ENCODE data around the gene POLR3H. TPM values are rescaled to one million over a fixed set of nuclear protein-coding genes. Genes with fewer than 3 reads are reported as not detected.

Gene POLR3H
- total RNA-seq, 1 experiment from 2014 or later: 53.1 TPM

DNA sequence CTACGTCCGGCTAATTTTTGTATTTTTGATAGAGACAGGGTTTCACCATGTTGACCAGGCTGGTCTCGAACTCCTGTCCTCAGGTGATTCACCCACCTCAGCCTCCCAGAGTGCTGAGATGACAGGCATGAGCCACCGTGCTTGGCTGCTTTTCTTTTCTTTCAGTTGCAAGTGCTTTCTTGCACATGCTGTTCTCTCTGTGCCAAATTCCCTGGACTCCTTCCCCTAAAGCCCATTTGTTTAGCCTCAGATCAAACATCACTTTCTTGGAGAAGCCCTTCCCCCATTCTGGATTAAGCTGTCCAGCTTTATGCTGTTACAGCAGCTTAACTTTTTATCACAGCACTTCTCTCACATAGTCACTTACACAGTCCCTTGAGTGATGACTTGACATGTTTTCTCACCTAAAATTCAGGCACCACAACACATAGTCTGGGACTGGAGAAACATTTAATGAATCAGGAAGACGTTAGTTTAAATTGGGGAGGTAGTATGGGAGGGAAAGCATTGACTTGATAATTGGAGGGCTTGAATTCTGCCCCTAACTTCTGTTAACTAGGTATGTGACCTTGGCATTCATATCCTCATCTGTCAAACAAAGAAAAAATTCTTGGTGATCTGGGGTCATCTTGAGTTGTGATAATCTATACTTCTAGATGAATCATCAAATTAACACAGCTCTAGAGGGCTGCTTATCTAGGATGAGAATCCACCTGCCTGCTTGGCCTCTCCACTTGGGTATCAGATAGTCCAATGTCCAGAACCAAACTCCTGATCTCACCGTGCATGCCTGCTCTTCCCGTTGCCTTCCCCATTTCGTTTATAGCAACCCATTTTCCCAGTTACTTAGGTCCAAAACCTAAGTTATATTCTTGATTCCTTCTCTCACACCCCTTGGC lies 57.0 kb downstream of the POLR3H start:
- Histone ChIP-seq H3K9me3 (no peaks in the 10 kb centered on the region), H3K27me3 (no peaks in the 10 kb centered on the region), H3K4me3 (no peak overlapping the region), H3K36me3 (0 out of 2 replicates have a peak, but pooled peaks cover 4% of the 10 kb centered on the region)
- DNase-seq: no peak

DNA sequence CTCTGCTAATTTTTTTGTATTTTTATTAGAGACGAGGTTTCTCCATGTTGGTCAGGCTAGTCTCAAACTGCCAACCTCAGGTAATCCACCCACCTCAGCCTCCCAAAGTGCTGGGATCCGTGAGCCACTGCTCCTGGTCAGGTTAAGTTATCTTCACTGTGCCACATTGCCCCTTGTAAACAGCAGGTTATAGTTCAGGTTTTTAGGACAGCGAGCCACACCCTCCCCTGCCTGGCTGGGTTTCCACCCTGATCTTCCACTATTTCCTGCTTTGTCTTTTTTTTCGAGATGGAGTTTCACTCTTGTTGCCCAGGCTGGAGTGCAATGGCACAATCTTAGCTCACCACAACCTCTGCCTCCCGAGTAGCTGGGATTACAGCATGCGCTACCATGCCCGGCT lies 59.2 kb downstream of the POLR3H start:
- H3K36me3 ChIP-seq: 0 out of 2 replicates have a peak, but pooled peaks cover 4% of the 10 kb centered on the region
- no peaks in the 10 kb centered on the region for H3K27me3 ChIP-seq
- H3K4me3 ChIP-seq: no peak overlapping the region
- no peak for DNase-seq
- no peaks in the 10 kb centered on the region for H3K9me3 ChIP-seq

DNA sequence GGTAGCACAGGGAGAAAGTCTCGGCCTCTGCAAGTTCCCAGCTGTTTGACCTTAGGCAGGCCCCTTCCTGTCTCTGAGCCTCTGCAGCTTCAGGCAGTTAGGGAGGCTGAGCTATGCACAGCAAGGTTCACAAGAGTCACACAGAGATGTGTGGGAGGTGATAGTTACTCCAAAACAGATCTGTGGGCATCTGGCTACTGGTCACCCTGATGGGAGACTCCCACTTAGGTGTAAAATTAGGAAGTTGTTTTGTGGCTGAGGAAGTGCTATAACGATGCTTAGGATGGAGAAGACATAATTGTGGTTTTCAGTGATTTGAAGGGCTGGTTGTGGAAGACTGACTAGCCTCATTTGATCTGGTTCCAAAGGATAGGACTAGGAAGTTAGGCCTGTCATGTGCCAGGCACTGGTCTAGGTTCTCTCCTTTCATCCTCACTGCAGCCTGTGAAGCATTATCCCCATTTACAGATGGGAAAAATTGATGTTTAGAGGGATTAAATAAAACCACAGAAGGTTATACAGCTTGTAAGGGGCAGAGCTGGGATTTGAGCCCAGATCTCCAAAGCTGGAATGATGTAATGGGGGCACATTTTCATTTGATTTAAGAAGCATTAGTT lies 61.8 kb downstream of the POLR3H start:
- DNase-seq: peak; percentile 21

DNA sequence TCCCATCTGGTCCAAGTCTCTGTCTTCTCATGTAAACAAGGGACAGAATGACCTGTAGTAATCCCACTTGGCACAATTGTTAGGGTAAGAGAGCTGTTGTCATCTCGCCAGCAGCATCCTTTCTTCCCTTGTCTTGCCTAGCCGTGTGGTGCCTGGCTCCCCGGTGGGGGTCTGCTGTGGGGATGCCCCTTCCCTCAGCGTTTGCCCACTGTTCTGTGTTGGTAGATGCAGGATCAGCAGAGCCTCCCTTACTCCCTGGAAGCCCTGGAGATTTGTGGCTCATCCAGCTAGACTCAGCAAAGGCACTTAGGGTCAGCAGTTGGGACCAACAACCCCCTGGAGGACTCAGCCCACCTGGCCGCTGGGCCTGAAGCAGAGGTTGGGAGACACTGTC lies 62.3 kb downstream of the POLR3H start:
- Histone ChIP-seq H3K27me3 (no peaks in the 10 kb centered on the region), H3K4me3 (no peak overlapping the region), H3K9me3 (no peaks in the 10 kb centered on the region), H3K36me3 (peaks cover 5% of the 10 kb centered on the region)
- no peak for DNase-seq

More for the DNA sequence above, 61.8 kb downstream of the POLR3H start:
- no peaks in the 10 kb centered on the region for H3K27me3 ChIP-seq
- H3K4me3 ChIP-seq: no peak overlapping the region
- peaks cover 7% of the 10 kb centered on the region for H3K36me3 ChIP-seq
- H3K9me3 ChIP-seq: no peaks in the 10 kb centered on the region

DNA sequence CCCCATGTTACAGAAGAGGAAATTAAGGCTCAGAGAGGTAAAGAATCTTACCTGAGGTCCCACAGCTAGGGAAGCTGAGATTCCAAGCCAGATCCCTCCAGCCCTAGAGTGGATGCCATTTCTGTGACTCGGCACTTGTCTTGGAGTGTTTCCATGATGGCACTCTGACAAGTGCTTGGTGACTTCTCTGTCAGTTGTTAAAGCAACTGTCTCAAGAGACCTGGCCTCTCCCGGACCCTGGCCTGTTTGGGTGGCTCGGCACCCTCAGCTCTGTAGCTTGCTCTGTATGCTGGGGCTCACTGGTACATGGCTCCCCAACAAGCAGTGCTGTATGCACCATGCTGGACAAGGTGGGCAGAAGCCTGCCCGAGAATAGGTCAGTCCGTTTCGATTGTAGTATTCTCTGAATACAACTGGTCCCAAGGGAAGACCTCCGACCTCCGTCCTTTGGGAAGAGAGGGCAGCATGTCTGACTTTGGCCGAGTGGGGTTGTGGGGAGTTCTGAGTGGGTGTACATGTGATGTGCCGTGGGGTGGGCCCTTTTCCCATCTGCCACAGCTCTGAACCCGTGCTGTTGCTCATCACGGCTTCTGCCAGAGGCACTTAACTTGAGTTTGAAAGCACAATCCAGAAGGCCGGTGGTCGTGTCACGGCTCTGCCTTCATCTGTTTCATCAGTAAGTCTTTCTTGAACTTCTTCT lies 63.0 kb downstream of the POLR3H start:
- Histone ChIP-seq H3K9me3 (no peaks in the 10 kb centered on the region), H3K4me3 (no peak overlapping the region), H3K27me3 (no peaks in the 10 kb centered on the region), H3K36me3 (peaks cover 6% of the 10 kb centered on the region)
- no peak for DNase-seq

DNA sequence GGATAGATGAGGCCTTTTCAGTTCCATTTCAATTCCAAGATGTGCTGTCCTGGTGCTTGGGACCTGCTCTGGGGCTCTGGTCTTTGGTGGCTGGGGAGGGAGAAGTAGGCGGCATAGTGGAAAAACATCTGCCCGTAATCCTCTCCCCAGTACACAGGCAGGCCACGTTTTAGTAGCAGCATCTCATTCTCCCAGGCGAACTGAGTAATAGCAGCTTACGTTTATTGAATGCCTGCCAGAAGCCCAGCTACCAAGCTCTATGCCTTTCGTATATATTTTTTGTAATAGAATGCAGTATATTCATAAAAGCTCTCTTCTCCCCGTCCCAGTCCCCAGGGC lies 63.9 kb downstream of the POLR3H start:
- Histone ChIP-seq H3K27me3 (no peaks in the 10 kb centered on the region), H3K4me3 (no peak overlapping the region), H3K36me3 (peaks cover 6% of the 10 kb centered on the region), H3K9me3 (no peaks in the 10 kb centered on the region)
- DNase-seq: peak; percentile 45

DNA sequence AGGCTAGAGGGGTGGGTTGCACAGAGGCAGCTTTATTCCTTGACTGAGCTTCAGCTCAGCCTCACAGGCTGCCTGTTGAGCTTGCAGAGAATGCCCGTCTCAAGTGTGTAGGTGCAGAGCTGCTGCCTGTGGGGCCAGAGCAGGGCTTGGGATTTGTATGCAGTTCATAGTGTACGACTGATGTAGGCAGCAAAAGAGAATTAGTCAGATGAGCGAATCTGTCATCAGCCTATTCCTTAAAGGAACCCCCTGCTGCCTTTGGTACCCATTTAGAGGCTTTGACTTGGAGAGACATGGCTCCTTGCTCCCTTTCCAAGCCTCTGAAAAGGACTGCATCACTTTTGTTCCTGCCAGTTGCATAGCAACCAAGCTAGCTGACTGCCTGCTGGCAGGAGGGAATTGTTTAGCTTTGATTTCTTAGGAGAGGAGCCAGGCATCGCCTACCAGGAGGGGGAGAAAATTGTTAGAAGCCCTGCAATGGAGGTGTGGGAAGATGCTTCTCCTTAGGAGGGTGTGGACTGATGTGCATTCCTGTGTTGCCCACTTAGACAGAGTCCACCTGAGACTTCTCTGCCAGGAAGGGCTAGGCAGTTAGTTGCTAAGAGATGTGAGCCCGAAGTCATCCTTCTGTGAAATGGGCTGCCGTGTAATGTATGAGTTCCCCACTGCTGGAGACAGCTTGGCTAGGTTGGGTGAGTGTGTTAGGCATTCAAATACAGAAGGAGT lies 64.4 kb downstream of the POLR3H start:
- Histone ChIP-seq H3K27me3 (no peaks in the 10 kb centered on the region), H3K4me3 (no peak overlapping the region), H3K36me3 (peaks cover 6% of the 10 kb centered on the region), H3K9me3 (no peaks in the 10 kb centered on the region)
- DNase-seq: peak; percentile 69

DNA sequence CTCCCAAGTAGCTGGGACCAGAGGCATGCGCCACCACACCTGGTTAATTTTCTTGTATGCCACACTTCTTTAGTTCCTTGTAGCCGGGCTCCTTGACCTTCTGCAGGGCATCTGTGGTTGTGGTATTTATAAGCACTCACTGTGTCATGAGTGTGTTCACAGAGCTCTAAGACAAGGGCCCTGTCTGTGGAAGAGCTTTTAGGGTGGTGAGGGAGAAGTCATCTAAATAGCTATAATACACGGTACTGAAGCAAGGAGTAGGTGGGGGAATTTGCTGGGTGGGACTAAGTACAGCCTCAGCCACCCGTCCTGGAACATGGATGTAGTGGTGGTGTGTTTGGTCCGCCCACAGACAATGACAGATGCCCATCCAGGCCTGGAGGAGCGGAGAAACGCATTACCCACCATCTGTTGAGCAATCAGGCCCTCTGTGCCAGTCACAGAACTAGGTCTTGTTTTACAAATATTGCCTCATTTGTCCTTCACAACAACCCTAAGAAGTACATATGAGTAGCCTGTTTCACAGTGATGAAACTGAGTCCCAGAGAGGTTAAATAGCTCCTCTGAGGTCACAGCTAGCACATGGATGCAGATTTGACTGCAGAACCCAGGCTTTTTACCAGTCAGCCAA lies 65.3 kb downstream of the POLR3H start:
- DNase-seq: no peak
- H3K36me3 ChIP-seq: peaks cover 6% of the 10 kb centered on the region
- no peaks in the 10 kb centered on the region for H3K9me3 ChIP-seq
- H3K27me3 ChIP-seq: no peaks in the 10 kb centered on the region
- no peak overlapping the region for H3K4me3 ChIP-seq

DNA sequence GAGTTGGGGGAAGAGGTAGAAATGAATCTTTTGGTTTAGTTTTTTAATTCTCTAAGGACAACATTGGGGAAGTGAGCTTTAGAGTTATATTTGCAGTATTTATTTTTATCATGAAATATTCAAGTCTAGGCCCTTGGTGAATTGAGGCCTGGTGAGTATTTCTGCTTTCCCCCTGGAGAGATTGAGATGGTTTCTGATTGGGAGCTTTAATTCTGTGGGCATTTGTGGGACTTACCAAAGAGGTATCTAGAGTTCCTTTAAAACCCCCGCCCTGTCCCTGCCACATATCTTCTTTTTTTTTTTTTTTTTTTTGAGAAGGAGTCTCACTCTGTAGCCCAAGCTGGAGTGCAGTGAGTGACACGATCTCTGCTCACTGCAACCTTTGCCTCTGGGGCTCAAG lies 65.8 kb downstream of the POLR3H start:
- Histone ChIP-seq H3K27me3 (no peaks in the 10 kb centered on the region), H3K4me3 (no peak overlapping the region), H3K36me3 (peaks cover 6% of the 10 kb centered on the region), H3K9me3 (no peaks in the 10 kb centered on the region)
- no peak for DNase-seq

Other genes starting within 250 kb of the POLR3H start
- gene ZC3H7B, start 242.9 kb downstream of the POLR3H start, total RNA-seq (2014; rRNA removed; shearing (Covaris generic); ENCODE audit: low replicate concordance): 32.2 and 43.0 TPM in 2 replicates
- gene TEF, start 162.5 kb downstream of the POLR3H start, total RNA-seq (2014; rRNA removed; shearing (Covaris generic); ENCODE audit: low replicate concordance): 6.1 and 6.4 TPM in 2 replicates
- 26.2 and 36.0 TPM in 2 replicates for gene TOB2, start 97.7 kb downstream of the POLR3H start, total RNA-seq (2014; rRNA removed; shearing (Covaris generic); ENCODE audit: low replicate concordance)
- 101 and 111 TPM in 2 replicates for gene PHF5A, start 75.8 kb downstream of the POLR3H start, total RNA-seq (2014; rRNA removed; shearing (Covaris generic); ENCODE audit: low replicate concordance)
- 53.2 and 90.1 TPM in 2 replicates for gene ACO2, start 75.4 kb downstream of the POLR3H start, total RNA-seq (2014; rRNA removed; shearing (Covaris generic); ENCODE audit: low replicate concordance)
- gene CSDC2, start 16.5 kb upstream of the POLR3H start, total RNA-seq (2014; rRNA removed; shearing (Covaris generic); ENCODE audit: low replicate concordance): not detected in 2 replicates
- gene PMM1, start 45.4 kb upstream of the POLR3H start, total RNA-seq (2014; rRNA removed; shearing (Covaris generic); ENCODE audit: low replicate concordance): 36.1 and 37.4 TPM in 2 replicates
- 14.4 and 27.6 TPM in 2 replicates for gene DESI1, start 76.6 kb upstream of the POLR3H start, total RNA-seq (2014; rRNA removed; shearing (Covaris generic); ENCODE audit: low replicate concordance)
- gene XRCC6, start 76.8 kb upstream of the POLR3H start, total RNA-seq (2014; rRNA removed; shearing (Covaris generic); ENCODE audit: low replicate concordance): 560 and 634 TPM in 2 replicates
- 169 and 206 TPM in 2 replicates for gene SNU13, start 144.4 kb upstream of the POLR3H start, total RNA-seq (2014; rRNA removed; shearing (Covaris generic); ENCODE audit: low replicate concordance)
- not detected in 2 replicates for gene MEI1, start 155.0 kb upstream of the POLR3H start, total RNA-seq (2014; rRNA removed; shearing (Covaris generic); ENCODE audit: low replicate concordance)

Data from MG63 (cell line).